NK-92 treated with Interleukin-12 subunit alpha and Interleukin-12 subunit beta, amount 100 ng/mL, for 24 hours (cell line): Measurements from ENCODE around the gene SP3.

Experiments
- DNase-seq: peaks from one replicate; lab custom pipeline; 2025; lab: John Stamatoyannopoulos, UW

The SP3 gene

GRCh38 chr2:173996766-173997165, 31.6 kb upstream of the SP3 start:
- no peak for DNase-seq

- DNase-seq: no peak
These were observed 28.3 kb upstream of the SP3 start for GRCh38 chr2:173993459-173993858.

GRCh38 chr2:173991856-173992588, 26.8 kb upstream of the SP3 start:
- no peak for DNase-seq

GRCh38 chr2:173990970-173991819, 26.0 kb upstream of the SP3 start:
- DNase-seq: no peak

- no peak for DNase-seq
These were observed 25.1 kb upstream of the SP3 start for GRCh38 chr2:173990245-173990644.

GRCh38 chr2:173989884-173990215, 24.7 kb upstream of the SP3 start:
- no peak for DNase-seq

GRCh38 chr2:173989160-173989883, 24.1 kb upstream of the SP3 start:
- DNase-seq: no peak

- no peak for DNase-seq
These were observed 21.6 kb upstream of the SP3 start for GRCh38 chr2:173986805-173987204.

- no peak for DNase-seq
These were observed 20.4 kb upstream of the SP3 start for GRCh38 chr2:173985605-173985992.

- DNase-seq: no peak
These were observed 19.9 kb upstream of the SP3 start for GRCh38 chr2:173984866-173985604.

- no peak for DNase-seq
These were observed 18.3 kb upstream of the SP3 start for GRCh38 chr2:173983391-173983871.

- DNase-seq: no peak
These were observed 17.7 kb upstream of the SP3 start for GRCh38 chr2:173982918-173983317.

GRCh38 chr2:173982182-173982714, 17.1 kb upstream of the SP3 start:
- no peak for DNase-seq

GRCh38 chr2:173981520-173981919, 16.3 kb upstream of the SP3 start:
- no peak for DNase-seq

GRCh38 chr2:173979751-173980351, 14.7 kb upstream of the SP3 start:
- no peak for DNase-seq

GRCh38 chr2:173978447-173978846, 13.3 kb upstream of the SP3 start:
- DNase-seq: no peak

- DNase-seq: no peak
These were observed 7.5 kb upstream of the SP3 start for GRCh38 chr2:173972636-173973035.

GRCh38 chr2:173972165-173972564, 7.0 kb upstream of the SP3 start:
- no peak for DNase-seq

GRCh38 chr2:173970516-173970924, 5.3 kb upstream of the SP3 start:
- DNase-seq: no peak

- no peak for DNase-seq
These were observed 4.7 kb upstream of the SP3 start for GRCh38 chr2:173969886-173970285.

GRCh38 chr2:173968551-173968950, 3.4 kb upstream of the SP3 start:
- no peak for DNase-seq
